ENCODE measurements around the gene RAB8B.

DNA sequence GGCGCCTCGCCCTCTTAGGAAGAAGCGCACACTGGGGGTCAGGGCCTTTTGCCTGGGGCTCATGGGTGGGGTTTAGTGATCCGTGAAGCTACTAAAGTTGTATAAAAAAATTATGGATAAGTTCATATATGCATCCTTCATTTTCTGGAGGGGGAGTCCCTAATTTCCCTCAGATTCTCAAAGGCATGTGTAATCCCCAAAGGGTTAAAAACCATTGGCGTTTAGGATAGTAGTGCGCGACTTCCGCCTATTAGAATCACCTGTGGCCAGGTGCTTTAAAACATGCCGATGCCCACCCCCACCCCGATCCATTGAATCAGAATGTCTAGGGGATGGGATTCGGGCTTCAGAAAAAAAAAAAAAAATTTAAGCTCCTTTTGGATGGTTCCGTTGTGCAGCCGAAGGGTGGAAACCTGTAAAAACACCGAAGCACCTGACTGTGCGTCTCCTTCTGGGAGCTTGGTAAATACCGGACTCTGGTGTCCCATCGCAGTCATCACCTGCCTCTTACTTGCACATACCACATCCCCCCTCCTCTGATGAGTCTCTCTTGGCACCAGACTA, 88.6 kb downstream of the RAB8B start:
- TF ChIP-seq, protein P1, sequence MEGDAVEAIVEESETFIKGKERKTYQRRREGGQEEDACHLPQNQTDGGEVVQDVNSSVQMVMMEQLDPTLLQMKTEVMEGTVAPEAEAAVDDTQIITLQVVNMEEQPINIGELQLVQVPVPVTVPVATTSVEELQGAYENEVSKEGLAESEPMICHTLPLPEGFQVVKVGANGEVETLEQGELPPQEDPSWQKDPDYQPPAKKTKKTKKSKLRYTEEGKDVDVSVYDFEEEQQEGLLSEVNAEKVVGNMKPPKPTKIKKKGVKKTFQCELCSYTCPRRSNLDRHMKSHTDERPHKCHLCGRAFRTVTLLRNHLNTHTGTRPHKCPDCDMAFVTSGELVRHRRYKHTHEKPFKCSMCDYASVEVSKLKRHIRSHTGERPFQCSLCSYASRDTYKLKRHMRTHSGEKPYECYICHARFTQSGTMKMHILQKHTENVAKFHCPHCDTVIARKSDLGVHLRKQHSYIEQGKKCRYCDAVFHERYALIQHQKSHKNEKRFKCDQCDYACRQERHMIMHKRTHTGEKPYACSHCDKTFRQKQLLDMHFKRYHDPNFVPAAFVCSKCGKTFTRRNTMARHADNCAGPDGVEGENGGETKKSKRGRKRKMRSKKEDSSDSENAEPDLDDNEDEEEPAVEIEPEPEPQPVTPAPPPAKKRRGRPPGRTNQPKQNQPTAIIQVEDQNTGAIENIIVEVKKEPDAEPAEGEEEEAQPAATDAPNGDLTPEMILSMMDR (conservative IDR thresholded peaks at IDR 0.05; ENCODE audit: low read depth, low read length), result no peak
- no peak for TF ChIP-seq EZH2phosphoT487 (IDR thresholded peaks at IDR 0.05; ENCODE audit: borderline replicate concordance, low read length)
